GM18520 (cell line): ENCODE measurements around the gene DOCK3.
"Not testable (repeated sequence)": the region's sequence is repeated elsewhere in the genome, so short reads cannot be mapped to it uniquely, and the experiment has no call there.

ENCODE experiments used
- ATAC-seq: cut with Tn5 transposase; IDR thresholded peaks from one replicate; pipeline ENCODE4 v1.9.1; 2021; ENCODE audit not compliant: unreplicated experiment

Gene DOCK3

GRCh38 chr3:50790894-50791293, 116.2 kb downstream of the DOCK3 start:
- not testable (repeated sequence) for ATAC-seq

DNA sequence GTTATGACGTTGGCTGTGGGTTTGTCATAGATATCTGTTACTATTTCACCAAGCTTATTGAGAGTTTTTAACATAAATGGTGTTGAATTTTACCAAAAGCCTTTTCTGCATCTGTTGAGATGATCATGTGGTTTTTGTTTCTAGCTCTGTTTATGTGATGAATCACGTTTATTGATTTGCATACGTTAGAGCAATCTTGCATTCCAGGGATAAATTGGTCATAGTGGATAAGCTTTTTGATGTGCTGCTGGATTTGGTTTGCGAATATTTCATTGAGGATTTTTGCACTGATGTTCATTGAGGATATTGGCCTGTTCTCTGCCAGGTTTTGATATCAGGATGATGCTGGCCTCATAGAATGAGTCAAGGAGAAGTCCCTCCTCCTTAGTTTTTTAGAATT, 117.8 kb downstream of the DOCK3 start:
- ATAC-seq = no peak

GRCh38 chr3:50803805-50804204, 129.1 kb downstream of the DOCK3 start:
- ATAC-seq = not testable (repeated sequence)

DNA sequence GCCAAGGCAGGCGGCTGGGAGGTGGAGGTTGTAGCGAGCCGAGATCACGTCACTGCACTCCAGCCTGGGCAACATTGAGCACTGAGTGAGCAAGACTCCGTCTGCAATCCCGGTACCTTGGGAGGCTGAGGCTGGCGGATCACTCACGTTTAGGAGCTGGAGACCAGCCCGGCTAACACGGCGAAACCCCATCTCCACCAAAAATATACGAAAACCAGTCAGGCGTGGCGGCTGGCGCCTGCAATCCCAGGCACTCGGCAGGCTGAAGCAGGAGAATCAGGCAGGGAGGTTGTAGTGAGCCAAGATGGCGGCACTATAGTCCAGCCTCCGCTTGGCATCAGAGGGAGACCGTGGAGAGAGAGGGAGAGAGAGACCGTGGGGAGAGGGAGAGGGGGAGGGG, 129.6 kb downstream of the DOCK3 start:
- ATAC-seq = not testable (repeated sequence)

- ATAC-seq = no peak
Observed at GRCh38 chr3:50805321-50805720, 130.6 kb downstream of the DOCK3 start.

- no peak for ATAC-seq
Observed at GRCh38 chr3:50806031-50806430, 131.3 kb downstream of the DOCK3 start.

GRCh38 chr3:50806806-50807205, 132.1 kb downstream of the DOCK3 start:
- ATAC-seq = no peak

DNA sequence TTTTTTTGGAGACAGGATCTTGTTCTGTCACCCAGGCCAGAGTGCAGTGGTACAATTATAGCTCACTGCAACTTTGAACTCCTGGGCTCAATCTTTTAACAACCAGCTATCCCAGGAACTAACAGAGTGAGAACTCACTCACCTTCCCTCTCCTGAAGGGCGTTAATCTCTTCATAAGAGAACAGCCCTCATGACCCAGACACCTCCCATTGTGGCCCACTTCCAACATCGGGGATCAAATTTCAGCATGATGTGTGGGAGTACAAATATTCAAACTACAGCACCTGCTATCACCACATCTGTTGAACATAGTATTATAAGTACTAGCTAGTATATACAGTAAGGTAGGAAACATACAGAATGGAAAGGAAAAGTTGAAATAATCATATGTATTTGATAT, 132.5 kb downstream of the DOCK3 start:
- ATAC-seq = no peak

DNA sequence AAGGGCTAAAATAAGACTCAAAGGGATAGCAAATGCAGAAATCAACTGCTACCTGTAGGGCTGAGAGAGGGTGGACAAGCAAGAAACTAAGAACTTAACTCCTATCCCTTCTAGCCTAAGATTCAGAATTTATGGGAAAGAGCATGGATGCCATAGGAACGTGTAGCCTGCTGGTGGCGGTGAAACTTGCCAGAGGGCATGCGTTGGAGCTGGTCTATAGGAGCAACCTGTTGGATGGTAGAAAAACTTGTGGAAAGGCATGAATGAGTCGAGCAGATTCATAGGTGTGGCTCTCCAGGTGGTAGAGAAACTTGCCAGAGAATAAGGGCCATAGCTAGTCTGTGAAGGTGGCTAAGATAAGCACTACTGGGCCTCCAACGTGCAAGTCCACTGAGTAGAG, 137.2 kb downstream of the DOCK3 start:
- no peak for ATAC-seq

GRCh38 chr3:50815844-50816243, 141.1 kb downstream of the DOCK3 start:
- no peak for ATAC-seq

DNA sequence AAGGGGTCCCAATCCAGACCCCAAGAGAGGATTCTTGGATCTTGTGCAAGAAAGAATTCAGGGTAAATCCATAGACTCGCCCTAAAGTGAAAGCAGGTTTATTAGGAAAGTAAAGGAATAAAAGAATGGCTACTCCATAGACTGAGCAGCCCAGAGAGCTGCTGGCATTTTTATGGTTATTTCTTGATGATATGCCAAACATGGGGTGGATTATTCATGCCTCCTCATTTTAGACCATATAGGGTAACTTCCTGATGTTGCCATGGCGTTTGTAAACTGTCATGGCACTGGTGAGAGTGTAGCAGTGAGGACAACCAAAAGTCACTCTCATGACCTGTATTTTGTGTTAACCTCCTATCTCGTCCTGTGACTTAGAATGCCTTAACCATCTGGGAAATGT, 142.2 kb downstream of the DOCK3 start:
- ATAC-seq = no peak

GRCh38 chr3:50817756-50818529, 143.2 kb downstream of the DOCK3 start:
- no peak for ATAC-seq

GRCh38 chr3:50819882-50820281, 145.2 kb downstream of the DOCK3 start:
- ATAC-seq = no peak

- no peak for ATAC-seq
Observed at GRCh38 chr3:50825841-50826240, 151.1 kb downstream of the DOCK3 start.

- no peak for ATAC-seq
Observed at GRCh38 chr3:50830451-50830850, 155.7 kb downstream of the DOCK3 start.

DNA sequence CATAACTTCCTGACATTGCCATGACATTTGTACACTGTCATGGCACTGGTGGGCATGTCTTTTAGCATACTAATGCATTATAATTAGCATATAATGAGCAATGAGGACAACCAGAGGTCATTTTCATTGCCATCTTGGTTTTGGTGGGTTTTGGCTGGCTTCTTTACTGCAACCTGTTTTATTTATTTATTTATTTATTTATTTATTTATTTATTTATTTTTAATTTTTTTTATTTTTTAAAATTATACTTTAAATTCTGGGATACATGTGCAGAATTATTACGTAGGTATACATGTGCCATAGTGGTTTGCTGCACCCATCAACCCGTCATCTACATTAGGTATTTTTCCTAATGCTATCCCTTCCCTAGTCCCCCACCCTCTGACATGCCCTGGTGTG, 156.3 kb downstream of the DOCK3 start:
- not testable (repeated sequence) for ATAC-seq

- ATAC-seq = no peak
Observed at GRCh38 chr3:50840983-50841489, 166.3 kb downstream of the DOCK3 start.

GRCh38 chr3:50848308-50848707, 173.6 kb downstream of the DOCK3 start:
- no peak for ATAC-seq

- no peak for ATAC-seq
Observed at GRCh38 chr3:50850639-50851511, 176.1 kb downstream of the DOCK3 start.

DNA sequence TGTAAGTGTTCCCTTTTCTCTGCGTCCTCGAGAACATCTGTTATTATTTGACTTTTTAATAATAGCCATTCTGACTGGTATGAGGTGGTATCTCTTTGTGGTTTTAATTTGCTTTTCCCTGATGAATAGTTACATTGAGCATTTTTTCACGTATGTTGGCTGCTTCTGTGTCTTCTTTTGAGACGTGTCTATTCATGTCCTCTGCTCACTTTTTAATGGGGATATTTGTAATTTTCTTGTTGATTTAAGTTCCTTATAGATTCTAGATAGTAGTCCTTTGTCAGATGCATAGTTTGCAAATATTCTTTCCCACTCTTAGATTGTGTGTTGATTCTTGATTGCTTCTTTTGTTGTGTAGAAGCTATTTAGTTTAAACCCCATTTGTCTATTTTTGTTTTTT, 179.2 kb downstream of the DOCK3 start:
- no peak for ATAC-seq

DNA sequence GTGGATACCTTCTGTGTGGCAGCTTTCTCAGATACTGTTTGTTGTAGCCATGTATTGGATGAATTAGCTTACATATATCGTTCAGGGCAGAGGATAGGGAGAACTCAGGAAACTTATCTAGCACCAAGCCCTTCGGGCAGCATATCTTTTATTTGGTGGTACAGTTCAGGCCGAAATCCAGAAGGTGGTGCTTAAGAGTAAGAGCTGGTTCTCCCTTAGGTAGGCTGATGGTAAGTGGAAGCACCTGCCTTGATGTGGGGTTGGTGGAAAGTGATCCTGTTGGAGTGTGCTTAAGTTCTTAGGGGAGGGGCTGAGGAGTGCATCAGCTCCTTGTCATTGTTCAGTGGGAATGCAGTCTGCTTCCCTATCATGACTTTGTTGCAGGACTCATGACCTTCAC, 187.5 kb downstream of the DOCK3 start:
- no peak for ATAC-seq
